ENCODE results near the gene RASGRF1.

Gene RASGRF1

GRCh38 chr15:79130535-79131130, 40.1 kb upstream of the RASGRF1 start:
- Histone ChIP-seq H3K9me3 (ENCODE audit: control insufficient read depth, insufficient read depth, low read depth, low read length) (no peaks in the 10 kb centered on the region; the same call in 1 of the 2 replicates), H3K27ac (ENCODE audit: extremely low read depth, low read depth, low read length) (no peak overlapping the region), H3K36me3 (ENCODE audit: control insufficient read depth in 2 of 2, insufficient read depth in 1 of 2, low read length in 2 of 2) (no peaks in the 10 kb centered on the region), H3K4me3 (ENCODE audit: low read depth, low read length) (no peak overlapping the region), H3K4me1 (ENCODE audit: control insufficient read depth, insufficient read depth, low read length) (0 out of 2 replicates have a peak, but pooled peaks cover 3% of the 10 kb centered on the region)
- TF ChIP-seq KLF10 (tag by site-specific recombination; IDR thresholded peaks at IDR 0.05) (no peak), ZNF544 (tag by site-specific recombination; IDR thresholded peaks at IDR 0.05) (no peak)
- CTCF ChIA-PET = interaction anchor here (1.0 to 4.7 kb wide), 3 partner anchors 12 to 150 kb away, joined by 3 to 27 read pairs (median 4); no protein-coding TSS in a partner anchor
- POLR2A ChIA-PET = no interaction called here

- Histone ChIP-seq H3K4me3 (ENCODE audit: low read depth, low read length) (no peak overlapping the region), H3K36me3 (ENCODE audit: control insufficient read depth in 2 of 2, insufficient read depth in 1 of 2, low read length in 2 of 2) (no peaks in the 10 kb centered on the region), H3K4me1 (ENCODE audit: control insufficient read depth, insufficient read depth, low read length) (no peaks in the 10 kb centered on the region), H3K9me3 (ENCODE audit: control insufficient read depth, insufficient read depth, low read depth, low read length) (no peaks in the 10 kb centered on the region; the same call in 1 of the 2 replicates), H3K27ac (ENCODE audit: extremely low read depth, low read depth, low read length) (no peak overlapping the region)
- TF ChIP-seq ZNF426 (tag by site-specific recombination; IDR thresholded peaks at IDR 0.05) (no peak), ZNF449 (tag by site-specific recombination; IDR thresholded peaks at IDR 0.05) (peak; percentile 93)
- ChIA-PET POLR2A (no interaction called here), CTCF (interaction anchor here (0.7 to 3.7 kb wide), 4 partner anchors 40 to 84 kb away, joined by 3 to 18 read pairs (median 3); no protein-coding TSS in a partner anchor)
Observed at GRCh38 chr15:79129235-79129634, 38.7 kb upstream of the RASGRF1 start.

- CTCF ChIA-PET = interaction anchor here (0.6 to 3.7 kb wide), 6 partner anchors 11 to 528 kb away, joined by 3 to 18 read pairs (median 4); no protein-coding TSS in a partner anchor
Observed at GRCh38 chr15:79128556-79128955, 38.0 kb upstream of the RASGRF1 start.

More at GRCh38 chr15:79128556-79128955, 38.0 kb upstream of the RASGRF1 start:
- POLR2A ChIA-PET = no interaction called here
- no peaks in the 10 kb centered on the region for H3K36me3 ChIP-seq (ENCODE audit: control insufficient read depth in 2 of 2, insufficient read depth in 1 of 2, low read length in 2 of 2)
- no peak overlapping the region for H3K4me3 ChIP-seq (ENCODE audit: low read depth, low read length)
- no peak overlapping the region for H3K27ac ChIP-seq (ENCODE audit: extremely low read depth, low read depth, low read length)
- TF ChIP-seq ZBTB44 (tag by site-specific recombination; IDR thresholded peaks at IDR 0.05) = no peak
- no peak for TF ChIP-seq ZNF610 (tag by site-specific recombination; IDR thresholded peaks at IDR 0.05; ENCODE audit: borderline replicate concordance)
- no peak for TF ChIP-seq ZNF76 (tag by site-specific recombination; IDR thresholded peaks at IDR 0.05; ENCODE audit: borderline replicate concordance, low read depth)
- no peak for TF ChIP-seq ZIC2 (tag by site-specific recombination; IDR thresholded peaks at IDR 0.05)
- TF ChIP-seq ZNF677 (tag by site-specific recombination; IDR thresholded peaks at IDR 0.05) = no peak
- TF ChIP-seq ZNF354C (tag by site-specific recombination; IDR thresholded peaks at IDR 0.05; ENCODE audit: borderline replicate concordance, low read depth) = no peak
- no peak for TF ChIP-seq ZNF174 (tag by site-specific recombination; IDR thresholded peaks at IDR 0.05)
- TF ChIP-seq ZNF112 (tag by site-specific recombination; IDR thresholded peaks at IDR 0.05) = no peak
- TF ChIP-seq ZNF654 (tag by site-specific recombination; IDR thresholded peaks at IDR 0.05; ENCODE audit: low read depth) = no peak
- TF ChIP-seq ZNF510 (tag by site-specific recombination; IDR thresholded peaks at IDR 0.05; ENCODE audit: insufficient replicate concordance) = no peak
- TF ChIP-seq ZNF473 (tag by site-specific recombination; IDR thresholded peaks at IDR 0.05) = no peak
- TF ChIP-seq ZNF248 (tag by site-specific recombination; IDR thresholded peaks at IDR 0.05) = no peak
- no peak for TF ChIP-seq KLF16 (tag by site-specific recombination; IDR thresholded peaks at IDR 0.05)
- TF ChIP-seq ZFHX2 (tag by site-specific recombination; conservative IDR thresholded peaks at IDR 0.05) = no peak
- TF ChIP-seq, protein P1, sequence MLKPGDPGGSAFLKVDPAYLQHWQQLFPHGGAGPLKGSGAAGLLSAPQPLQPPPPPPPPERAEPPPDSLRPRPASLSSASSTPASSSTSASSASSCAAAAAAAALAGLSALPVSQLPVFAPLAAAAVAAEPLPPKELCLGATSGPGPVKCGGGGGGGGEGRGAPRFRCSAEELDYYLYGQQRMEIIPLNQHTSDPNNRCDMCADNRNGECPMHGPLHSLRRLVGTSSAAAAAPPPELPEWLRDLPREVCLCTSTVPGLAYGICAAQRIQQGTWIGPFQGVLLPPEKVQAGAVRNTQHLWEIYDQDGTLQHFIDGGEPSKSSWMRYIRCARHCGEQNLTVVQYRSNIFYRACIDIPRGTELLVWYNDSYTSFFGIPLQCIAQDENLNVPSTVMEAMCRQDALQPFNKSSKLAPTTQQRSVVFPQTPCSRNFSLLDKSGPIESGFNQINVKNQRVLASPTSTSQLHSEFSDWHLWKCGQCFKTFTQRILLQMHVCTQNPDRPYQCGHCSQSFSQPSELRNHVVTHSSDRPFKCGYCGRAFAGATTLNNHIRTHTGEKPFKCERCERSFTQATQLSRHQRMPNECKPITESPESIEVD (tag by site-specific recombination; IDR thresholded peaks at IDR 0.05) = no peak
- TF ChIP-seq SETDB1 (IDR thresholded peaks at IDR 0.05; ENCODE audit: insufficient read length, low read length) = no peak
- no peak for TF ChIP-seq ZNF133 (tag by site-specific recombination; IDR thresholded peaks at IDR 0.05)
- TF ChIP-seq ZNF768 (tag by site-specific recombination; IDR thresholded peaks at IDR 0.05) = no peak
- no peaks in the 10 kb centered on the region; the same call in 1 of the 2 replicates for H3K9me3 ChIP-seq (ENCODE audit: control insufficient read depth, insufficient read depth, low read depth, low read length)
- H3K4me1 ChIP-seq (ENCODE audit: control insufficient read depth, insufficient read depth, low read length) = no peaks in the 10 kb centered on the region

All from HEK293 (cell line).